Measurements from ENCODE around the gene UROC1.

UROC1 gene

GRCh38 chr3:126517986-126518778 is 609 bp upstream of the UROC1 start:
- Histone ChIP-seq H3K9me3 (ENCODE audit: low read length) (no peaks in the 10 kb centered on the region), H3K27ac (ENCODE audit: low read depth, low read length) (no peak overlapping the region), H3K36me3 (ENCODE audit: insufficient read depth, low read length) (no peaks in the 10 kb centered on the region), H3K4me1 (ENCODE audit: insufficient read depth, low read length) (no peaks in the 10 kb centered on the region), H3K4me3 (ENCODE audit: low read depth in 1 of 2, low read length in 2 of 2) (no peak overlapping the region), H3K9ac (ENCODE audit: low read length) (no peak overlapping the region), H3K27me3 (ENCODE audit: control insufficient read depth in 1 of 2, insufficient read depth in 2 of 2, low read length in 2 of 2) (peaks cover 6 to 9% of the 10 kb centered on the region in 2 donors)

- Histone ChIP-seq H3K27ac (ENCODE audit: low read depth, low read length) (no peak overlapping the region), H3K4me1 (ENCODE audit: insufficient read depth, low read length) (no peaks in the 10 kb centered on the region), H3K27me3 (ENCODE audit: control insufficient read depth in 1 of 2, insufficient read depth in 2 of 2, low read length in 2 of 2) (peaks cover 0 to 6% of the 10 kb centered on the region in 2 donors), H3K4me3 (ENCODE audit: low read depth in 1 of 2, low read length in 2 of 2) (no peak overlapping the region), H3K9ac (ENCODE audit: low read length) (no peak overlapping the region), H3K9me3 (ENCODE audit: low read length) (no peaks in the 10 kb centered on the region), H3K36me3 (ENCODE audit: insufficient read depth, low read length) (no peaks in the 10 kb centered on the region)
Observed at GRCh38 chr3:126516936-126517290, 660 bp downstream of the UROC1 start.

GRCh38 chr3:126516152-126516935 is 1.2 kb downstream of the UROC1 start:
- Histone ChIP-seq H3K27me3 (ENCODE audit: control insufficient read depth in 1 of 2, insufficient read depth in 2 of 2, low read length in 2 of 2) (peaks cover 0 to 6% of the 10 kb centered on the region in 2 donors), H3K36me3 (ENCODE audit: insufficient read depth, low read length) (no peaks in the 10 kb centered on the region), H3K4me1 (ENCODE audit: insufficient read depth, low read length) (no peaks in the 10 kb centered on the region), H3K27ac (ENCODE audit: low read depth, low read length) (no peak overlapping the region), H3K9ac (ENCODE audit: low read length) (no peak overlapping the region), H3K9me3 (ENCODE audit: low read length) (no peaks in the 10 kb centered on the region), H3K4me3 (ENCODE audit: low read depth in 1 of 2, low read length in 2 of 2) (no peak overlapping the region)

- Histone ChIP-seq H3K4me1 (ENCODE audit: insufficient read depth, low read length) (no peaks in the 10 kb centered on the region), H3K27ac (ENCODE audit: low read depth, low read length) (no peak overlapping the region), H3K9ac (ENCODE audit: low read length) (no peak overlapping the region), H3K36me3 (ENCODE audit: insufficient read depth, low read length) (no peaks in the 10 kb centered on the region), H3K4me3 (ENCODE audit: low read depth in 1 of 2, low read length in 2 of 2) (no peak overlapping the region), H3K27me3 (ENCODE audit: control insufficient read depth in 1 of 2, insufficient read depth in 2 of 2, low read length in 2 of 2) (peaks cover 0 to 6% of the 10 kb centered on the region in 2 donors), H3K9me3 (ENCODE audit: low read length) (no peaks in the 10 kb centered on the region)
Observed at GRCh38 chr3:126515066-126515706, 2.4 kb downstream of the UROC1 start.

DNA sequence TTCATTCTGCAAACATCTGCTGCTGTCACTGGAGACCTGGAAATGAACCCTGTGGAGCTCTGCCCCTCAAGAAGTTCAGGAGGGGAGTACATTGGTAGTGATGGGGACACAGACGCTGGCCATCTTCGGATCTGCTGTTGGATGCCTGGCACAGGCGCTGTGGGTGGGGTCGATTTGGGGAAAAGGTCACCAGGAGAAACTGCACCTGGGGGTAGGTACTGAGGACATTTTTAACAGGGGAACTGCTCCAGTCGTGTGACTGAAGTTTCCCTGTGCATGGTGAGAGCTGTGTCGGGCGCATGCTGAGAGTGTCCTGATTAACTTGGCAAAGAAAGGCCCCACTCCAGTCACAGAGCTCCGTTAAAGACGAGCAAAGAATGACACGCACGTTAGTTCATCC is 3.4 kb downstream of the UROC1 start:
- Histone ChIP-seq H3K4me1 (ENCODE audit: insufficient read depth, low read length) (no peaks in the 10 kb centered on the region), H3K27ac (ENCODE audit: low read depth, low read length) (no peak overlapping the region), H3K9ac (ENCODE audit: low read length) (no peak overlapping the region), H3K27me3 (ENCODE audit: control insufficient read depth in 1 of 2, insufficient read depth in 2 of 2, low read length in 2 of 2) (peaks cover 0 to 6% of the 10 kb centered on the region in 2 donors), H3K9me3 (ENCODE audit: low read length) (no peaks in the 10 kb centered on the region), H3K36me3 (ENCODE audit: insufficient read depth, low read length) (no peaks in the 10 kb centered on the region), H3K4me3 (ENCODE audit: low read depth in 1 of 2, low read length in 2 of 2) (no peak overlapping the region)

- H3K36me3 ChIP-seq (ENCODE audit: insufficient read depth, low read length), result no peaks in the 10 kb centered on the region
- no peaks in the 10 kb centered on the region for H3K9me3 ChIP-seq (ENCODE audit: low read length)
- no peaks in the 10 kb centered on the region for H3K27me3 ChIP-seq (ENCODE audit: control insufficient read depth in 1 of 2, insufficient read depth in 2 of 2, low read length in 2 of 2)
- H3K27ac ChIP-seq (ENCODE audit: low read depth, low read length), result no peak overlapping the region
- no peak overlapping the region for H3K4me3 ChIP-seq (ENCODE audit: low read depth in 1 of 2, low read length in 2 of 2)
- H3K9ac ChIP-seq (ENCODE audit: low read length), result no peak overlapping the region
- H3K4me1 ChIP-seq (ENCODE audit: insufficient read depth, low read length), result no peaks in the 10 kb centered on the region
Observed at GRCh38 chr3:126512916-126513650, 4.5 kb downstream of the UROC1 start.

DNA sequence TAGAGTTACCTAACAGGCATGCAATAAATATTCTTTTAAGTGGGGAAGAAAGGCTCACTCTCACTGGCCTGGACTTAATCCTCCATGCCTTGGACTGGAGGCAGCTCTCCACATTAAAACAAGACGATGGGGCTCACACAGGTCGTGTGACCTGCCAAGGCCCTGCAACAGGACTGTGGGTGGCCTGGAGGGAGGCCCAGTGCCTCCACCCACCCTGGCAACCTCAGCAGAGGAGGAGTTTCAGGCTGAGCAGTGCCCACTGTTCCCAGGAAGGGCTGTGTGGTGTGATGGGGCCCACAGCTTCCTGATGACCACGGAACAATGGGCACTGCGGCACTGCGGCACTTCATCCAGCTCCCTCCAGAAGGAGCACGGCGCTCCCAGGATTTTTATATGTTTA is 5.5 kb downstream of the UROC1 start:
- Histone ChIP-seq H3K4me3 (ENCODE audit: low read depth in 1 of 2, low read length in 2 of 2) (no peak overlapping the region), H3K9ac (ENCODE audit: low read length) (no peak overlapping the region), H3K36me3 (ENCODE audit: insufficient read depth, low read length) (no peaks in the 10 kb centered on the region), H3K27me3 (ENCODE audit: control insufficient read depth in 1 of 2, insufficient read depth in 2 of 2, low read length in 2 of 2) (no peaks in the 10 kb centered on the region), H3K27ac (ENCODE audit: low read depth, low read length) (no peak overlapping the region), H3K9me3 (ENCODE audit: low read length) (no peaks in the 10 kb centered on the region), H3K4me1 (ENCODE audit: insufficient read depth, low read length) (no peaks in the 10 kb centered on the region)

DNA sequence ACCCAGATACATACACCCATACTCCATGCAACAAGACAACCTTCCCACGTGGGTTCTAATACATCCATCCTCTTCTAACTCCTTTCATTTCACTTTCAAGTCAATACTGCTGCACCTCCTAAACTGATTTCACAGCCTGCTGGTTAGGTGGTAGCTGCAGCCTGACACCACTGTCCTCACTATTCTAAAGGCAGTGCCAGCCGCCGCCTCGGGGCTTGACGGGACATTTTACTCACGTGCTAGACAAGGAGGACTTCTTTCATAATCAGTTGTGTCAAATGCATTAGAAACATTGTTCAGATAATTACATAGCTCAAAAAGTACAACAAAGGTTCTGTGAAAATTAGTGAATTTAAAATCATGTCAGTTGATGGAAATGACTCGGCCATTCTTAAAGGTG is 6.3 kb downstream of the UROC1 start:
- H3K4me3 ChIP-seq (ENCODE audit: low read depth in 1 of 2, low read length in 2 of 2), result no peak overlapping the region

DNA sequence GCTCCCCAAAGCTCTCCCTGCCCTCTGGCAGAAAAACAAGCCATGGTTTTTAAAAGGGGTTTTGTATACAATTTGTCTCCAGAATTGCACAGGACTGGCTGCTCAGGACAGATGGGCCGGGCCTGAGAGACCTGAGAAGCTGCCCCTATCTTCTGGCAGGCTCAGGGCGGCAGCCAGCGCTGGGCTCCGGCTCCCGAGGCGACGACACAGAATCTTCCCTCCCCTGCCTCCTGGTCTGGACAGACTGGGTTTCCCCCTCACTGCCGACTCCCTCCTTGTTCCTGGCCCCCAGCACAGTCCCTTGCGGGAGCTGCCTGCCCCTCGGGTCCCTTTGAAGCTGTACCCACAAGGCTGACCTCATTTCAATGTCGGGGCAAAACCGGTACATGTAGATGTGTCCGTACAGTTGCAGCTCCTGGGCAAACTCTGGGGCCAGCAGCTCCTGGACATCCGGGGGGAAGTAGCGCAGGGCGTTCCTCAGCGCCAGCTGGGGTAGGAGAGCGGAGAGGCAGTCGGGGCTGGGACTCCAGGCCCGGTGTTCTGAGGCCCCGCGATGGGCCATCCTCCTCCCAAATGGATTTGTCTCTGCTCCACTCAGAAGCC is 7.2 kb downstream of the UROC1 start:
- Histone ChIP-seq H3K36me3 (ENCODE audit: insufficient read depth, low read length) (no peaks in the 10 kb centered on the region), H3K4me1 (ENCODE audit: insufficient read depth, low read length) (no peaks in the 10 kb centered on the region), H3K9ac (ENCODE audit: low read length) (no peak overlapping the region), H3K4me3 (ENCODE audit: low read depth in 1 of 2, low read length in 2 of 2) (no peak overlapping the region), H3K27me3 (ENCODE audit: control insufficient read depth in 1 of 2, insufficient read depth in 2 of 2, low read length in 2 of 2) (no peaks in the 10 kb centered on the region), H3K27ac (ENCODE audit: low read depth, low read length) (no peak overlapping the region), H3K9me3 (ENCODE audit: low read length) (no peaks in the 10 kb centered on the region)

More for the DNA sequence above, 6.3 kb downstream of the UROC1 start:
- no peaks in the 10 kb centered on the region for H3K36me3 ChIP-seq (ENCODE audit: insufficient read depth, low read length)
- H3K9me3 ChIP-seq (ENCODE audit: low read length), result no peaks in the 10 kb centered on the region
- no peak overlapping the region for H3K27ac ChIP-seq (ENCODE audit: low read depth, low read length)
- H3K9ac ChIP-seq (ENCODE audit: low read length), result no peak overlapping the region
- H3K4me1 ChIP-seq (ENCODE audit: insufficient read depth, low read length), result no peaks in the 10 kb centered on the region
- H3K27me3 ChIP-seq (ENCODE audit: control insufficient read depth in 1 of 2, insufficient read depth in 2 of 2, low read length in 2 of 2), result no peaks in the 10 kb centered on the region

GRCh38 chr3:126509597-126510307 is 7.8 kb downstream of the UROC1 start:
- H3K4me3 ChIP-seq (ENCODE audit: low read depth in 1 of 2, low read length in 2 of 2), result no peak overlapping the region
- H3K36me3 ChIP-seq (ENCODE audit: insufficient read depth, low read length), result no peaks in the 10 kb centered on the region
- no peaks in the 10 kb centered on the region for H3K27me3 ChIP-seq (ENCODE audit: control insufficient read depth in 1 of 2, insufficient read depth in 2 of 2, low read length in 2 of 2)
- no peak overlapping the region for H3K27ac ChIP-seq (ENCODE audit: low read depth, low read length)
- H3K9me3 ChIP-seq (ENCODE audit: low read length), result no peaks in the 10 kb centered on the region
- H3K4me1 ChIP-seq (ENCODE audit: insufficient read depth, low read length), result no peaks in the 10 kb centered on the region
- H3K9ac ChIP-seq (ENCODE audit: low read length), result no peak overlapping the region
